GM18858 (cell line): ENCODE data around the gene ALPG.
A peak's percentile ranks its signal among the peaks of the same experiment; 100 is the strongest.
"Not testable (repeated sequence)": the region's sequence is repeated elsewhere in the genome, so short reads cannot be mapped to it uniquely, and the experiment has no call there.

Experiments used
- ATAC-seq: cut with Tn5 transposase; IDR thresholded peaks from one replicate; pipeline ENCODE4 v1.9.1; 2021; ENCODE audit not compliant: unreplicated experiment

ALPG gene

DNA sequence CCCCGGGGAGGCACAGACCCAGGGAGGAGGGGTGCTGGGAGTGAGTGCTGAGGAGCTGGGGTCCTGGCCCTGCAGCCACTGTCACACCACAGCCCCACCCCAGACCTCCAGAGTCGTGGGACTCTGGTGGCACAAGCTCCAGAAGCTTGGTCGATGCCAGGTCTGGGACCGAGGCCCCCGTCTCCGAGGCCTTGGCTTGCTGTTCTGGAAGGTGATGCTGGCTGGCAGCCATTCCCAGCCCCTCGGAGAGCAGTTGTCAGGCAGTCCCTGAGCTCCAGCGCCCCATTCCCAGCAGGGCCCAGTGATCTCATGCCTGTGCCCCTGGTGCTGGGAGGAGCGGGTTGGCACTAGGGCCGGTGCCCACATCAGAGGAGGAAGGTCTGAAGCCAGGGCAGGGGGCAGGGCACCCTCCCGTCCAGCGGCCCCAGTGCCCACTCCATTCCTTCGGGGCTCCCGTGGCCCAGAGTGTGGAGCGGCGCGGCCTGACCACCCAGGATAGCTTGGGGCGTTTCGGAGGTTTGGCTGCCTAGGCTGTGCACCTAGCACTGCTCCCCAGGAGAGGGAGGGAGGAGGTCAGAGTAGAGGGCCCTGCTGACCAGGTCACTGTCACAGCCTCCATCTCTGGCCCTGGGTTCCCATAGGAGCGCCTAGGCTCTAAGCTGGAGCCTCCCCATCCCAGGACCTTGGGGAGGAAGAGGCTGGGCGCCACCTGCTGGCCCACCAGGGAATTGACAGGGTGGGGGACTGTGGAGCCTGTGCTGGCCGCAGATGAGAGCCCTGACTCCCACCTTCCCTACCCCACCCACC, 32.5 kb downstream of the ALPG start:
- no peak for ATAC-seq

DNA sequence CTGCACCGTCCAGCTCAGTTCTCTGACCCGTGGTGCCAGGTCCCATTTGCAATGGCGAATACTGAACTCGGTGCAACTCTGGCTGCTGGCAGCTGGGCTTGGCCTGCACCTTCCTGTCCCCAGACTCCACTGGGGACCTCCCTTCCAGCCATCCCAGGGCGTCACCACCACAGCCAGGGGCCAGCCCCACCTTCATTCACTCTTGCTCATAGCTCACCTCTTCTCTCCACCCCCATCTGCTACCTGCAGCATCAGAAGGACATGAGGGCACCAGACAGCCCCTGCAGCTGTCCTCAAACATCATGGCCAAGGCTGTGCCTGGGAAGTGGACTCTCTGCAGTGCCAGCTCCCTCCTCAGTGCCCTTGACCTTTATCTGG, 33.1 kb downstream of the ALPG start:
- ATAC-seq, result no peak

DNA sequence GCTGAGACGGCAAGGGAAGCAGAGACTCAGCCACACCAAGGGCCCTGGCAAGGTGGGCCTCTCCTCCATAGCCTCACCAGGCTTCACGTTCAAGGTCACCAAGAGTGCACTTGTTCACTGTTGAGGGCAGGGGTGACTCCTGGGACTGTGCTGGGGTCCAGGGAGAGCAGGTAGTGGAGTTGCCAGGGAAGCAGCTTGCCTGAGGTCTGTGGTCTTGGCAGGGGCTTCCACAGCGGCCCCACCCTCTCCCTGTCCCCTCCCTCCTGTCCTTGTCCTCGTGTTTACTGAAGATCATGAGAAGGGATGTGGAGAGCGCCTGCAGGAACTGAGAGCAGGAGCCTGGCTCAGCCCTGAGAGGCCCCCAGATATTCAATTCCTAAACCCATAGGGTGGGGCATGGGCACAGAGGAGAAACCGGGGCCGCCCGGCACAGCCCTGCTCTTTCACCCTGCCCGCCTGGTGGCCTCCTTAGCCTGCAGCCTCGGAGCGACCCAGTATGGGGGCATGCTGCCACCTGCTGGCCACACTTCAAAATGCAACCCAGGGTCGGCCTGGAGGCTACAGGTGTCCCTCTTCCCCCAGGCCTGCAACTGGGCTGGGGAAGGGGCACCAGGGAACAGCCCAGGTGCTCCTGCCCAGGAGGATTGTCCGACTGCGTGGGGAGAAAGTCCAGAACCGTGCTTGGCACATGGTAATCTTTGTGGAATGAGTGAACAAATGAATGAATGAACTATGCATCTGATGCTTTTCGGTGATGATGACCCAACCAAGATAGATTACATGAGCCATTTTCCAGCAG, 33.8 kb downstream of the ALPG start:
- peak; percentile 77 for ATAC-seq

DNA sequence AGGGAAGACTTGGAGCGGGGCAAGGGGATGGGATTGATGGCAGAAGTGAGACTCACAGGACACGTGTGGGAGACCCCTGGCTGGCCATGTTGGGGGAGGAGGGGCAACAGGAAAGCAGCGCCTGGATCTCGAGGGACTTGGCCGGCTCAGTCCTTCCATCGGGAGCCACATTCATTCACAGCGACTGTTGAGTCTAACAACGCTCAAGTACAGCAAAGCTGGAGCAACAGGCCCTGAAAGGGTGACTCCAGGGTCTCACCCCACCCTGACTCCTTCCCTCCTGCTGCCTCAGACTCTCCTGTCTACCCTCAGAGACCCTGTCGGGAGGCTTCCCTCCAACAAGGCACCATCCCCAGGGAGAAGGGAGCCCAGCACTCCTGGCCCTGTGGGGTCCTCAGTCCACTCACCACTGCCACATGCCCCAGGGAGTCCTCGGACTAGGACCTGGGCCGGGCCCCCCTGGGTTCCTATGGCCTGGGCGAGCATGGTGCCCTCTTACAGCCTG, 34.6 kb downstream of the ALPG start:
- ATAC-seq, result no peak

DNA sequence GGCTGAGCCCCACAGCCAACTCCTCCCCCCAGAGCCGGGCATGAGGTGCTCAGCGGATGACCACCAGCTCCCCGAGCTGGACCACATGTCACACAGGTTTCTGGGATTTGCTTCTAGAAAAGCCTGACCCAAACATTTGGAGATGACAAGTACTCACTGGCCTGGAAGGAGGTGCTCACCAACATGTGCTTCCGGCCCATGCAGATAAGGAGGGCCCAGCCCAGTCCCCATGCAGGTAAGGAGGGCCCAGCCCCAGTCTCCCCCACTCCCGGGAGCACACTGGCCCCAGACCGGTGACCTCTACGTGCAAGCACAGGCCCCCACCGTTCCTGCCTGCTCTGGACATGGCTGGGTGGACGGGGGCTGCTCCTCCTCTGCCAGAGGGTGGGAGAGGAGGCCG, 35.3 kb downstream of the ALPG start:
- not testable (repeated sequence) for ATAC-seq

DNA sequence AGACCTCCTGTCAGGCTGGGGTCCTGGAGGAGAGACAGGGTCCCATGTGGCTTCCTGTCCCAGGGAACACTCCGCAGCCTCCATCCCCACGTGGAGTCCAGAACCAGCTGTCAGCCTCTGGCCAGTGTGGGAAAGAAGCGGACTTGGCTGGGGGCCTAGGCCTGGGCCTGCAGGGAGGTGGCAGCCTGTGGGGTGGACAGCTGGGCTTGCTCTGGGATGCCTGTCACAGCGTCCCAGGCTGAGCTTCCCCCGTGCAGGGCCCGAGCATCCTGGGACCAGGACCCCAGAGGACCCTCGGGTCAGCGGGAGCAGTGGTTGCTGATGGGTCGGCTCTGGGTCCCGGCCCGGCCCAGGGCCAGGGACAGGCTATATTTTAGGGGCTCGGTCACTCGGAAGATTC, 35.8 kb downstream of the ALPG start:
- not testable (repeated sequence) for ATAC-seq

DNA sequence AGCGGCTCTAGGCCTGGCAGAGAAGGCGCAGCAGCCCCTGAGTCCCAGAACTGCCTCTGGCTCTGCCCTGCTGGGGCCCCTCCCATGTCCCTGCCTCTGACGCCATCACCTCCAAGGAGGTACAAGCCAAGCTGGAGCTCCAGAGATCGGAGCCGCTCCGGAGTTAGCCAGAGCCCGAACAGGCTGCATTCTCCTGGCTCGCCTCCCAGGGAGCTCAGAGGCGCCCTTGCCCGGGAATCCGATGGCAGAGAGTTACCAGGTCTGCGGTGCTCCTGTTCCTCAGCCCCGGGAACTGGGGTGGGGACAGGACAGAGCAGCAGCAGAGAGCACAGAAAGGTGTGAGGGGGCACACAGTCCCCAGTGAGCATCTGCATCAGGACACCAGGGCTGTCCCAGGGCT, 36.4 kb downstream of the ALPG start:
- ATAC-seq, result not testable (repeated sequence)

DNA sequence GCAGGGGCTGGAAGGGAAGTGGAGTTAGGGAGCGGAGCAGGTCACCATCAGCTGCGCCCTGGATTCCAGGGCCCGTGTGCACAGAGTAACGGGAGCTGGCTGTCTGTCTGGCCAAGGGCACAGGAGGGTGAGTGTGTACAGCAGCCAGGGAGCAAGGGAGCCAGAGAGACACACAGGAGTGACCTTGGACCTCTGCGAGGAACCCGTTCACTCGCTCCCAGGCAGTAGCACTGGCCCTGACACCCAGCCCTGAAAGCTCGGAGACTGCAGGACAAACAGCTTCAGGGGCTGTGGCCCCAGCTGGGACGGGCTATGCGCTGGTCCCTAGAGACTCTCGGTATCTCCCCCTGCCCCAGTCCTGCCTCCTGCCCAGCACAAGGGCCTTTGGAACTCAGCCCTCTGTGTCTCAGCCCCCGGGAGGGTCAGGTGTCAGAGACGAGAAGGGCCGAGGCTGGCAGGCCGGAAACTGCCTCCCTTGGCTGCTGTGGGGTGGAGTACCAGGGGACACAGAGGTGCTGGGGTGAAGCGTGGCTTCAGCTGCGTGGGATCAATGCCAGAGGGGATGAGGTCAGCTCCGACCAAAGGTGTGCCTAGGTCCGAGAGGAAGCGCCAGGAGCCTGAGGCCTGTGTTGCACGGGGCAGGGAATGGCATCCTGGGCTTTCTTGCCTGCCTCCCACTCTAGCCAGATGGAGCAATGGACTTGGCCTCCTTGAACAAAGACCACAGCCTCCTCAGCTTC, 37.2 kb downstream of the ALPG start:
- not testable (repeated sequence) for ATAC-seq

DNA sequence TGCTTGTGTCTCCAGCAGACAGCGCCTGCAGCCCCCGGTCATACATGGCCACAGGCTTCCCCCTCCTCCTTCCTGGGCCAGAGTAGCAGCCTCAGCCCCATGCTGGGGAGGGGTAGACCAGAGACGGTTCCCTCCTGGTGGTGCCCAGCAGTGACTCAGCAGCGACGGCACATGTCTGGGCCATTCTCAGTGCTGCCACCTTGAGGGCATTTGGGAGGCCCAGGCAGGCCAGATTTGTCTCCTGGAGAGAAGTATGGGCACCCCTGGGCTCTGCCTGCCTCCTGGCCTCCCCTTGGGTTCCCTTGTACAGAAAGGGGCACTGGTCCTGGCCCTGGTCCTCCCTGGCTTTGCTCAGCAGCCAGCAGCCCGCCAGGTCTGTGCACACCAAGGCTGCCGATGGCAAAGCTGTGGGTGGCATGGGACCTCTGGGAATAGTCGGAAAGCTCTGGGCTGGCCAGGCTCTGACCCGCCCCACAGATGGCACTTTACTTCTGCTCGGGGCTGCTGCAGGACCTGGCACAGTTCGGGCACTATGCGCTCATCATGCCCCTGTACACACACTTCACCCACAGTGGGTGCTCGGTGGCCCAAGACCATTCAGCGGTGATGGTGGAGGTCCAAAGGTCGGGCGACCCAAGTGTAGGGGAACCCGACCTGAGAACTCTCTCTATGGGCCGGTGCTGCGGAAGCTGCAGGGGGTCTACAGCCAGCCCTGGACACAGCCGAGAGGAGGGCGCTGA, 37.9 kb downstream of the ALPG start:
- no peak for ATAC-seq

DNA sequence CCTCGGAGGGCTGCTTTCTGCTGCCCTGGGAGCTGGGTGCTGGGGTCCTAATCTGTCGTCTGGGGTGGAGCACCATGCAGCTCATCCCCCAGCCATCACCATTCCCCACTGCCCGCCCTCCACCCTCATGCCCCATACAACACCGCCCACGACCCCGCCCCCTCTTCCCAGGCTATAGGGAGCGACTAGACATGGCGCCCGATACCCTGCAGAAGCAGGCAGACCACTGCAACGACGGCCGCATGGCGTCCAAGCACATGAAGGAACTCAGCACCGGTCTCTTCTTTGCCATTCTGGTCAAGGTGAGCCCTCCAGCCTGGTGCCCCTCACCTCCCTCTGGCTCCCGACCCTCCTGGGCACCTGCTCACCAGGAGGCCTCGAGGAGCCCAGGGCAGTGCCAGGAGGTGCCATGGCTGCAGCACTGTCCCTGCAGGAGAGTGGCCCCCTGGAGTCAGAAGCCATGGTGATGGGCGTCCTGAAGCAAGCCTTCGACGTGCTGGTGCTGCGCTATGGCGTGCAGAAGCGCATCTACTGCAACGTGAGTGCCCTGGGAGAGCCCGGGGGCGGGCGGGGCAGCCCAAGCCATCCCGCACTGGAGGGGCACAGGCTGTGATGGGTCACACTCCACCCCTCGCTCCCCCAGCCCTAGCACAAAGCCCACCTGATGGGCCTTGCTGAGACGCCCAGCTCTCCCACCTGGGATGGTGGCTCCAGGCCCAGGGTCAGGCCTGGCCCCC, 38.7 kb downstream of the ALPG start:
- ATAC-seq, result not testable (repeated sequence)

DNA sequence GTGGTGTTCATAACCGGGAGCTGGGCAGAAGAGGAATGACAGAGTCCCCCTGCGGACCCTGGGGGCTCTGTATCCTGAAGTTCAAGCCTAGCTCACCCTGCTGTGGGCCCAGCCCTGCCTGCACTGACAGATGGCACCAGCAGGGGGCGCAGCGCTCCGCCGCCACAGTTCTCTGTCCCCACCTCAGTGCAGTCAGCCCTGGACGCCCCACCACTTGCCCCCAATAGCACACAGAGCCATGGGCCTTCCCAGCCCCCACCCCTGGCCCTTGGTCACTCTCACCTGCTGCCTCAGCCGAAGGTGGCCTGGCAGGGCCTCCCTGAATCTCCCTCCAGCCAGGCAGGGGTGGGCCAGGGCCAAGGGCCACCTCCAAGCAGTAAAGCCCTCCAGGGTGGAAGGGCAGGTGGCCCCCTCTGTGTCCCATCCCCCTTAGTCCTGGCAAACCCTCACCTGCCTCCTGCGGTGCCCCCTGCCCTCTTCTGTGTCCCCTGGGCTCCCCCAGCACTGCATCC, 39.7 kb downstream of the ALPG start:
- not testable (repeated sequence) for ATAC-seq

DNA sequence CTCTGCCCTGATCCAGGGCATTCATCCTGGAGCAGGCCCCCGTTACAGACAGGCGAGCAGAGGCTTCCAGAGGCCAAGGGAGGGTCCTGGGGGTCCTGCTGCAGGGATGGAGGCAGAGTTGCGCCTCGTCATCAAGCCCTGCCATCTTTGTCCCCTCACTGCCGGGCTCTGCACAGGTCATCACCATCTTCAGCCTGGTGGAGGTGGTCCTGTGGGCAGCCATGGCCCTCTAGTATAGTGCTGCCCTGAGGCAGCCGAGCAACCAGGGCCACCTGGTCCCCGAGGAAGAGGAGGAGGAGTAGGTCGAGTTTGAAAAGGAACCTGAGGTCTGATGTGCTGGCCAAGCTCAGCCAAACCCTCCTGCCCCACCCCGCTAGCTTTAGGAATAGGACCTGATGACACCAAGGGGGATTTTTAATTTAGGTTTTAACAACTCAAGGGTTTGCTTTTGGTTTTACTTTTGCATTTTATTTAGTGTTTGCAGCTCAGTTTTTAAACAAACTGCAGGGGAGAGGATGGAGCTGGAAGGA, 40.5 kb downstream of the ALPG start:
- ATAC-seq, result no peak

DNA sequence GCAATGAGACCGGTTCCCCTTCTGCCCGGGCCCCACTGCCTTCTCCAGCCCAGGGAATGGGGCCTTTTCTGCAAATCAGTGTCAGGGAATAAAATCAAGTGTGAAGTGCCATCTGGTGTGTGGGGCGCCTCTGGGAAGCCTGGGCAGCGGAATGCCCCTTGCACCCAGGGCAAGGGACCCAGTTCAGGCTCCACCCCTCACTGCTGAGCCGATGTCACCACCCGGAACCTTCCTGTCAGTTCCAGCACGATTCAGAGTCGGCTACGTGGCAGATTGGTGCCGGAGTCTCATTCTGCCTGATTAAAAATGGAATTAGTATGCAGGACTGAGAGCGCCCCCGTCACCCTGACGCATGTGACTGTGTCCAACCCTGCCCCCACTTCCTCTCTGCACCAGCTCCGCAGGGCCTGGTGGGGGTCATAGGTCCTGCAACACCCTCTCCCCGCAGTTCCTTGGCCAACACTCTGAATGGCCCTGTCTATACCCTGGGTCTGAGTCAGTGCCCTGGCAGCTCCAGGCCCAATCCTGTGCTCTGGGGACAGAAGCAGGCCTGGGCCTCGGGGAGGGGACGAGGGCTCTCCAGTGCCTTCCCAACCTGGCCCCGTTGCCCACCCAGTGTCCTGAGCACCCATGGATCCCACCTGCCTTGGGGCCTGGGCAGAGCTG, 41.1 kb downstream of the ALPG start:
- no peak for ATAC-seq

DNA sequence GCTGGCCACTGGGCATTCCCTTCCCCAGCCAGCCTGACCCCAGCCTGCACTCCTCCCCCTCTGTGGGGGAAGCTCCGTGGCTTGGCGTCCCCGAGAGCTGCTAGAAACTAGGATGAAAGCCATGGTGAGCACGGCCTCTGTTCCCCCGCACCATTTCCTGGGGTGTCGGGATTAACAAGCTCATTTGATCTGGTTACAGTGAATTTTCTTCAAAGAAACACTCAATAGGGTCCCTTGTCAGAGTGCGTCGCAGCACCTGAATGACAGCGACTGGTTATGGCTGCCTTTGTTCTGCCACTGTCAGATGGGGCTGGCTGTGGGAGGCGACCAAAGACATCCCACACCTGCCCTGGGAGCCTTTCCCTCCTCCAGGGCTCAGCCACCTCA, 41.7 kb downstream of the ALPG start:
- ATAC-seq, result no peak

DNA sequence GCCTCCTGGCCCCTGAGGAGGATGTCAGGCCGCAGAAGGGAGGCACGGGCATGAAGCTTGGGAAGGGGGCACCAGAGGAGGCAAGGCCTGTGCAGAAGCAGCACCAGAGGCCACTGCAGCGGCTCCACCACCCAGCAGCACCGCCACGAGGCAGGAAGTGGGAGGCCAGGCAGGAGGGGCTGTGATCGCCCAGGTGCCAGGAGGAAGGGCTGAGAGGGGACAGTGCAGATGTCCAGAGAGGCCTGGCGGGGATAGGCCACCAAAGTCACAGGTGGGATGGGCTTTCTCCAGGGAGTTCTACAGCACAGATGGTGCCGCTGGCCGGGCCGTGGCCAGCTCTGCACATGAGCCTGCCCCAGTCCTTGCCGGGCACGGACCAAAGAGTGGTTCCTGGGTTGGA, 43.3 kb downstream of the ALPG start:
- ATAC-seq, result no peak

DNA sequence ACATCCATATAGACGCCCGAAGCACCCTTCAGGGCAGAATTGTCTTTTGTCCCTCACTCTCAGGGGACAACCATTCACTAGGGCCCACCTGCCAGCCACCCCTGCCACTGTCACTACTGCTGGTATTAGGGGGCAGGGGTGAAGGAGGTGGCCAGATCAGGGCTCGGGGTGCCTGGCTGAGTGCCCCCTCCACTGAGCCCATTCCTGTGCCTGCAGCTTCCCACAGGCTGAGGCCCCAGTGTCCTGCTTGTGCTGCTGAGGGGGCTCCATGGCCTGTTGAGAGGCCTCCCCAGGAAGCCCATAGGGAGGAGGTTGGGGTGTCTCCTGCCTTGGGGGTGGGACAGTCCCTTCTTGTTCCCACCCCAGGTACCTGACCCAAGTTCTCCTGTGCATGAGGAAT, 45.0 kb downstream of the ALPG start:
- ATAC-seq, result not testable (repeated sequence)

DNA sequence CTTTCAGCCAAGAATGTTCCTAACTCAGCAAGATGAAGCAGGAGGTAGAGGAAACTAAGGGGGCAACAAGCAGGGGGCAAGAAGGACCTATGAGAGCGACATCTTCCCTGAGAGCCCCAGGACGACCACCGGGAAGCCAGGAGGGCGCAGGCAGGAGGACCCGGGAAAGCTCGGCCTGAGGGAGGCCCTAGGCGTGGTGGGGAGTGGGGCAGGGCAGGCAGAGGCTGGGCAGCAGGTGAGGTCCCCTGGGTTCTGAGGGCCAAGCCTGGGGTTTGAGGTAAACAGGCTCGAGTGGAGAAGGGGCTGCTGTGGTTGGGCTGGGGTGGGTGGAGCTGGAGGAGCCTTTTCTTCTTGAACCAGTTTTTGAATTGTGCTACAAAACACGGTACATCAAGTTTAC, 48.0 kb downstream of the ALPG start:
- ATAC-seq, result no peak

DNA sequence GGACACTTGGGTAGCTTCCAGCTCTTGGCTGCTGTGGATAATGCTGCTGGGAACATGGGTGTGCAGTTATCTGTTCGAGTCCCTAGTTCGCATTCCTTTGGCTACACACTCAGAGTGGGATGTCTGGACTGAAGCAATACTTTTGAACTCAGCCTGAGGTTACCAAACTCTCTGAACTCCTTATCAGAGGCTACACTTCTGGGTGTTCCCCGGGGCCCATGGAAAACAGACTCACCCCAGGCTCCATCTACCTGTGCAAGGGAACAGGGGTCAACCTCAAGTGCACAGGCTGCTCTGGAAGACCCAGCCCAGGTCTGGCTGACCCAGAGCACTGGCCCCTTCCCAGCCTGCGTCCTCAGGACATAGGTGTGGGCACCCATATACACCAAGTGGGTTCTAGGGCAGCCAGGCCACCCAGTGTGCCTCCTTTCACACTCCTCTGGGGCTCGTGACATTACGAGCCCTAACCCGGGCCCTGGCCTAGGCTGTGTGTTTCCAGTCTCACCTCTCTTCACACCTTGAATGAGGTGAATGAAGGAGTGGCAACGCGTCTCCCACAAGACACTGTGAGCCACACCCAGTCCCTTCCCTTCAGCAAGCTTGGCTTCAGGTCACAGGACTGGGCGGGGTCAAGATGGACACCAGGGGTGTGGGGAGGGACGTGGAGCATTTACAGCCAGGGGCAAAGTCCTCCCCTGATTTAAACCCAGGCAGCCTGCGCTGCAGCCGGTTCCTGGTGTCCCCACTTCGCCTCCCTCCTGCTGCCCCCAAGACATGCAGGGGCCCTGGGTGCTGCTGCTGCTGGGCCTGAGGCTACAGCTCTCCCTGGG, 49.0 kb downstream of the ALPG start, which contains the start of gene ALPI:
Gene ALPI, plus strand, starts transcription at position 728 of the 830 bp plus-strand sequence. Its CDS starts 47 bp downstream, at position 775.
- ATAC-seq, result no peak
